ENCODE data around the gene SEPTIN10. TPM values are rescaled to one million over a fixed set of nuclear protein-coding genes. Genes with fewer than 3 reads are reported as not detected.
A peak's percentile ranks its signal among the peaks of the same experiment; 100 is the strongest.

SEPTIN10 gene
- total RNA-seq, 2 donors from 2014 or later, result 66.3 to 94.9 TPM

DNA sequence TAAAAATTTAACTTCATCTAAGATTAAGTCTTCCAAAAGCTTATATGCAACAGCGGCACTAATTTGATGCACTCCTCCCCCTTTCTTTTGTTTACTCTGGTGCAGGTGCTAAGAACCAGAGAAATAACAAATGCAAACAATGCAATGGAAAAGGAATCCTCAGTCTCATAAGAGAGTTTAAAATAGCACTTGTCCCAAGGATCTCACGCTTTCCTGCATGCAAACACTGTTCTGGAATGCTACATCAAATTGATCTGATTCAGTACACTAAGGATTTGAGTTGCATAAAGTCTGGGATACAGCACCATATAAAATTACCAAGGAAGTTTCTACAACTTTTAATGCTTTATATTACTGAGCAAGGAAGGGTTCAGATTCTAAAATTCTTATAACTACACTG, 50.5 kb downstream of the SEPTIN10 start:
- no peak for DNase-seq (ENCODE audit: low spot score)
- 72% methylated on average over 2 of the region's 2 CpGs for WGBS
- H3K27me3 ChIP-seq (replicated peaks; ENCODE audit: insufficient read depth), result no peaks in the 10 kb centered on the region
- no peak overlapping the region for H3K27ac ChIP-seq
- TF ChIP-seq POLR2A (IDR thresholded peaks at IDR 0.05), result no peak
- H3K36me3 ChIP-seq, result no peaks in the 10 kb centered on the region
- no peak overlapping the region for H3K4me3 ChIP-seq
- H3K9me3 ChIP-seq, result no peaks in the 10 kb centered on the region
- no peaks in the 10 kb centered on the region for H3K4me1 ChIP-seq (replicated peaks)
- intact Hi-C loops (cut with DNase I), result no loop called here

- Histone ChIP-seq H3K27ac (no peak overlapping the region), H3K4me1 (replicated peaks) (no peaks in the 10 kb centered on the region), H3K9me3 (no peaks in the 10 kb centered on the region), H3K4me3 (no peak overlapping the region), H3K36me3 (no peaks in the 10 kb centered on the region), H3K27me3 (replicated peaks; ENCODE audit: insufficient read depth) (no peaks in the 10 kb centered on the region)
- TF ChIP-seq POLR2AphosphoS5 (IDR thresholded peaks at IDR 0.05) (no peak), POLR2A (IDR thresholded peaks at IDR 0.05) (no peak), CTCF (IDR thresholded peaks at IDR 0.05) (no peak)
- WGBS, result 89% methylated on average over 2 of the region's 2 CpGs
- intact Hi-C loops (cut with DNase I), result no loop called here
- no peak for DNase-seq (ENCODE audit: low spot score)
Measured at GRCh38 chr2:109562421-109562820, 51.3 kb downstream of the SEPTIN10 start.

GRCh38 chr2:109560265-109560664, 53.5 kb downstream of the SEPTIN10 start:
- 93% methylated on average over 1 of the region's 1 CpG for WGBS
- TF ChIP-seq POLR2A (IDR thresholded peaks at IDR 0.05) (no peak), CTCF (IDR thresholded peaks at IDR 0.05) (no peak), POLR2AphosphoS5 (IDR thresholded peaks at IDR 0.05) (no peak)
- H3K9me3 ChIP-seq, result no peaks in the 10 kb centered on the region
- no peak overlapping the region for H3K27ac ChIP-seq
- no peaks in the 10 kb centered on the region for H3K27me3 ChIP-seq (replicated peaks; ENCODE audit: insufficient read depth)
- no peaks in the 10 kb centered on the region for H3K4me1 ChIP-seq (replicated peaks)
- no peaks in the 10 kb centered on the region for H3K36me3 ChIP-seq
- H3K4me3 ChIP-seq, result no peak overlapping the region
- no peak for DNase-seq (ENCODE audit: low spot score)
- intact Hi-C loops (cut with DNase I), result no loop called here

- intact Hi-C loops (cut with DNase I), result no loop called here
- H3K27me3 ChIP-seq (replicated peaks; ENCODE audit: insufficient read depth), result no peaks in the 10 kb centered on the region
- H3K9me3 ChIP-seq, result no peaks in the 10 kb centered on the region
- peak; percentile 68 for DNase-seq (ENCODE audit: low spot score)
- H3K27ac ChIP-seq, result peak overlapping the region; percentile 49 to 64
- no peaks in the 10 kb centered on the region for H3K4me1 ChIP-seq (replicated peaks)
- TF ChIP-seq CTCF (IDR thresholded peaks at IDR 0.05) (no peak), POLR2AphosphoS5 (IDR thresholded peaks at IDR 0.05) (peak; percentile 94), POLR2A (IDR thresholded peaks at IDR 0.05) (no peak)
- no peaks in the 10 kb centered on the region for H3K36me3 ChIP-seq
- WGBS, result 61% methylated on average over 9 of the region's 9 CpGs
- no peak overlapping the region for H3K4me3 ChIP-seq
Measured at GRCh38 chr2:109558076-109558882, 55.5 kb downstream of the SEPTIN10 start.

GRCh38 chr2:109557309-109557708, 56.5 kb downstream of the SEPTIN10 start:
- no peak for DNase-seq (ENCODE audit: low spot score)
- Histone ChIP-seq H3K4me3 (no peak overlapping the region), H3K4me1 (replicated peaks) (no peaks in the 10 kb centered on the region), H3K9me3 (no peaks in the 10 kb centered on the region), H3K36me3 (no peaks in the 10 kb centered on the region), H3K27ac (no peak overlapping the region), H3K27me3 (replicated peaks; ENCODE audit: insufficient read depth) (no peaks in the 10 kb centered on the region)
- intact Hi-C loops (cut with DNase I), result no loop called here
- 64% methylated on average over 1 of the region's 1 CpG for WGBS
- no peak for TF ChIP-seq POLR2A (IDR thresholded peaks at IDR 0.05)

GRCh38 chr2:109555346-109555900, 58.3 kb downstream of the SEPTIN10 start:
- WGBS, result 69% methylated on average over 9 of the region's 9 CpGs
- H3K4me3 ChIP-seq, result no peak overlapping the region
- intact Hi-C loops (cut with DNase I), result no loop called here

More at GRCh38 chr2:109555346-109555900, 58.3 kb downstream of the SEPTIN10 start:
- TF ChIP-seq POLR2A (IDR thresholded peaks at IDR 0.05) (no peak), CTCF (IDR thresholded peaks at IDR 0.05) (no peak), POLR2AphosphoS5 (IDR thresholded peaks at IDR 0.05) (no peak)
- Histone ChIP-seq H3K36me3 (no peaks in the 10 kb centered on the region), H3K27ac (no peak overlapping the region), H3K9me3 (no peaks in the 10 kb centered on the region), H3K27me3 (replicated peaks; ENCODE audit: insufficient read depth) (no peaks in the 10 kb centered on the region), H3K4me1 (replicated peaks) (no peaks in the 10 kb centered on the region)
- no peak for DNase-seq (ENCODE audit: low spot score)
